Lung microvascular endothelial cell (primary cell): Measurements from ENCODE around the gene SPINT2. TPM values are rescaled to one million over a fixed set of nuclear protein-coding genes. Genes with fewer than 3 reads are reported as not detected.

ENCODE experiments used
- DNase-seq, 2 donors: peaks; one replicate each; pipeline versions ENCODE4 v3.0.0 to v3.0.0-alpha.2; 2010; ENCODE audit warnings: low read depth in 2 of 2
- total RNA-seq: library from RNA; depleted of rRNA; stranded (reverse); fragments of >200 nt; gene quantifications from 2 replicates; pipeline ENCODE4 v1.2.1, GENCODE V29; 2014

Gene SPINT2
- total RNA-seq, 1 donor from 2014 or later: 27.0 TPM

- no peak for DNase-seq
Measured at GRCh38 chr19:38294090-38294489, 29.7 kb downstream of the SPINT2 start.

GRCh38 chr19:38298821-38299680, 34.7 kb downstream of the SPINT2 start:
- peak in 1 of 2 donors; percentile 66 for DNase-seq

GRCh38 chr19:38303517-38304351, 39.4 kb downstream of the SPINT2 start, which contains the start of gene C19orf33:
TSS of gene C19orf33 (plus strand) at chr19:38304251. CDS start at chr19:38304262, 11 bp downstream.
- DNase-seq: peak in 1 of 2 donors; percentile 49

GRCh38 chr19:38304352-38304865, 40.0 kb downstream of the SPINT2 start:
- DNase-seq: no peak

GRCh38 chr19:38304866-38305429, 40.6 kb downstream of the SPINT2 start:
- peak; percentile 70 to 85 for DNase-seq

GRCh38 chr19:38306236-38306635, 41.9 kb downstream of the SPINT2 start:
- no peak for DNase-seq

- no peak for DNase-seq
Measured at GRCh38 chr19:38307076-38307475, 42.7 kb downstream of the SPINT2 start.

- DNase-seq: no peak
Measured at GRCh38 chr19:38307597-38307996, 43.2 kb downstream of the SPINT2 start.

GRCh38 chr19:38308006-38308766, 43.8 kb downstream of the SPINT2 start:
- no peak for DNase-seq

- no peak for DNase-seq
Measured at GRCh38 chr19:38308926-38309614, 44.7 kb downstream of the SPINT2 start.

GRCh38 chr19:38309615-38310278, 45.4 kb downstream of the SPINT2 start:
- no peak for DNase-seq

GRCh38 chr19:38310279-38310670, 45.9 kb downstream of the SPINT2 start:
- DNase-seq: no peak

GRCh38 chr19:38310986-38311385, 46.6 kb downstream of the SPINT2 start:
- no peak for DNase-seq

- peak; percentile 97 to 98 for DNase-seq
Measured at GRCh38 chr19:38315657-38316476, 51.5 kb downstream of the SPINT2 start, which contains the start of gene YIF1B. TSS of gene YIF1B (minus strand) at chr19:38315947. CDS start at chr19:38315917, 30 bp downstream.

GRCh38 chr19:38316477-38317067, 52.2 kb downstream of the SPINT2 start:
- DNase-seq: no peak

- peak in 1 of 2 donors; percentile 24 for DNase-seq
Measured at GRCh38 chr19:38317104-38317612, 52.8 kb downstream of the SPINT2 start.

- peak in 1 of 2 donors; percentile 9 for DNase-seq
Measured at GRCh38 chr19:38318660-38319059, 54.3 kb downstream of the SPINT2 start.
